ENCODE measurements around the gene SNAP29.
A peak's percentile ranks its signal among the peaks of the same experiment; 100 is the strongest.
"Not testable (repeated sequence)": the region's sequence is repeated elsewhere in the genome, so short reads cannot be mapped to it uniquely, and the experiment has no call there.

The SNAP29 gene

GRCh38 chr22:20889904-20890540, 31.2 kb downstream of the SNAP29 start:
- Mint-ChIP-seq H3K27ac (peak overlapping the region; percentile 46), H3K9me3 (ENCODE audit: low read depth) (no peaks in the 10 kb centered on the region), H3K4me3 (no peak overlapping the region), H3K36me3 (no peaks in the 10 kb centered on the region), H3K27me3 (no peaks in the 10 kb centered on the region), H3K4me1 (ENCODE audit: low read depth) (no peaks in the 10 kb centered on the region)

- H3K36me3 Mint-ChIP-seq, result no peaks in the 10 kb centered on the region
- H3K4me3 Mint-ChIP-seq, result no peak overlapping the region
- no peaks in the 10 kb centered on the region for H3K9me3 Mint-ChIP-seq (ENCODE audit: low read depth)
- no peaks in the 10 kb centered on the region for H3K4me1 Mint-ChIP-seq (ENCODE audit: low read depth)
- H3K27ac Mint-ChIP-seq, result no peak overlapping the region
- H3K27me3 Mint-ChIP-seq, result no peaks in the 10 kb centered on the region
Measured at GRCh38 chr22:20890975-20891374, 32.2 kb downstream of the SNAP29 start.

- H3K27me3 Mint-ChIP-seq; H3K36me3 Mint-ChIP-seq; H3K27ac Mint-ChIP-seq; H3K4me1 Mint-ChIP-seq (ENCODE audit: low read depth); H3K9me3 Mint-ChIP-seq (ENCODE audit: low read depth); H3K4me3 Mint-ChIP-seq: not testable (repeated sequence)
Measured at GRCh38 chr22:20897737-20898136, 38.9 kb downstream of the SNAP29 start.

GRCh38 chr22:20899827-20900423, 41.1 kb downstream of the SNAP29 start:
- H3K9me3 Mint-ChIP-seq (ENCODE audit: low read depth), result no peaks in the 10 kb centered on the region
- H3K4me1 Mint-ChIP-seq (ENCODE audit: low read depth), result no peaks in the 10 kb centered on the region
- no peak overlapping the region for H3K4me3 Mint-ChIP-seq
- H3K27ac Mint-ChIP-seq, result no peak overlapping the region
- H3K27me3 Mint-ChIP-seq, result no peaks in the 10 kb centered on the region
- H3K36me3 Mint-ChIP-seq, result no peaks in the 10 kb centered on the region

- not testable (repeated sequence) for H3K4me1 Mint-ChIP-seq (ENCODE audit: low read depth); H3K36me3 Mint-ChIP-seq; H3K27me3 Mint-ChIP-seq; H3K4me3 Mint-ChIP-seq; H3K27ac Mint-ChIP-seq; H3K9me3 Mint-ChIP-seq (ENCODE audit: low read depth)
Measured at GRCh38 chr22:20901093-20902033, 42.6 kb downstream of the SNAP29 start.

GRCh38 chr22:20903093-20903492, 44.3 kb downstream of the SNAP29 start:
- H3K27me3 Mint-ChIP-seq, result peaks cover 2% of the 10 kb centered on the region
- H3K27ac Mint-ChIP-seq, result no peak overlapping the region
- no peaks in the 10 kb centered on the region for H3K4me1 Mint-ChIP-seq (ENCODE audit: low read depth)
- no peak overlapping the region for H3K4me3 Mint-ChIP-seq
- H3K36me3 Mint-ChIP-seq, result no peaks in the 10 kb centered on the region
- H3K9me3 Mint-ChIP-seq (ENCODE audit: low read depth), result no peaks in the 10 kb centered on the region

GRCh38 chr22:20904008-20904979, 45.5 kb downstream of the SNAP29 start:
- H3K4me1 Mint-ChIP-seq (ENCODE audit: low read depth), result no peaks in the 10 kb centered on the region
- H3K36me3 Mint-ChIP-seq, result no peaks in the 10 kb centered on the region
- H3K9me3 Mint-ChIP-seq (ENCODE audit: low read depth), result no peaks in the 10 kb centered on the region
- H3K27me3 Mint-ChIP-seq, result peaks cover 2% of the 10 kb centered on the region
- no peak overlapping the region for H3K27ac Mint-ChIP-seq
- no peak overlapping the region for H3K4me3 Mint-ChIP-seq

- Mint-ChIP-seq H3K36me3 (no peaks in the 10 kb centered on the region), H3K4me3 (no peak overlapping the region), H3K4me1 (ENCODE audit: low read depth) (no peaks in the 10 kb centered on the region), H3K27me3 (peaks cover 2% of the 10 kb centered on the region), H3K27ac (no peak overlapping the region), H3K9me3 (ENCODE audit: low read depth) (no peaks in the 10 kb centered on the region)
Measured at GRCh38 chr22:20904980-20905355, 46.2 kb downstream of the SNAP29 start.

- Mint-ChIP-seq H3K36me3 (no peaks in the 10 kb centered on the region), H3K4me3 (no peak overlapping the region), H3K27me3 (peaks cover 2% of the 10 kb centered on the region), H3K27ac (no peak overlapping the region), H3K4me1 (ENCODE audit: low read depth) (no peaks in the 10 kb centered on the region), H3K9me3 (ENCODE audit: low read depth) (no peaks in the 10 kb centered on the region)
Measured at GRCh38 chr22:20905415-20906386, 46.9 kb downstream of the SNAP29 start.

GRCh38 chr22:20906387-20906767, 47.6 kb downstream of the SNAP29 start:
- Mint-ChIP-seq H3K4me3 (no peak overlapping the region), H3K36me3 (no peaks in the 10 kb centered on the region), H3K27me3 (peaks cover 2% of the 10 kb centered on the region), H3K4me1 (ENCODE audit: low read depth) (no peaks in the 10 kb centered on the region), H3K9me3 (ENCODE audit: low read depth) (no peaks in the 10 kb centered on the region), H3K27ac (no peak overlapping the region)

- H3K4me3 Mint-ChIP-seq; H3K4me1 Mint-ChIP-seq (ENCODE audit: low read depth); H3K27ac Mint-ChIP-seq; H3K9me3 Mint-ChIP-seq (ENCODE audit: low read depth); H3K36me3 Mint-ChIP-seq; H3K27me3 Mint-ChIP-seq: not testable (repeated sequence)
Measured at GRCh38 chr22:20908717-20909116, 49.9 kb downstream of the SNAP29 start.

GRCh38 chr22:20909543-20910303, 50.9 kb downstream of the SNAP29 start:
- no peak overlapping the region for H3K4me3 Mint-ChIP-seq
- no peaks in the 10 kb centered on the region for H3K9me3 Mint-ChIP-seq (ENCODE audit: low read depth)
- H3K27me3 Mint-ChIP-seq, result peaks cover 2% of the 10 kb centered on the region
- no peaks in the 10 kb centered on the region for H3K36me3 Mint-ChIP-seq
- no peaks in the 10 kb centered on the region for H3K4me1 Mint-ChIP-seq (ENCODE audit: low read depth)
- H3K27ac Mint-ChIP-seq, result no peak overlapping the region

GRCh38 chr22:20912494-20912893, 53.7 kb downstream of the SNAP29 start:
- H3K27me3 Mint-ChIP-seq, result no peaks in the 10 kb centered on the region
- no peak overlapping the region for H3K4me3 Mint-ChIP-seq
- no peak overlapping the region for H3K27ac Mint-ChIP-seq
- H3K9me3 Mint-ChIP-seq (ENCODE audit: low read depth), result no peaks in the 10 kb centered on the region
- peaks cover 5% of the 10 kb centered on the region for H3K4me1 Mint-ChIP-seq (ENCODE audit: low read depth)
- no peaks in the 10 kb centered on the region for H3K36me3 Mint-ChIP-seq
